Epithelial cell of proximal tubule (primary cell): Measurements from ENCODE around the gene SCN3A. TPM values are rescaled to one million over a fixed set of nuclear protein-coding genes. Genes with fewer than 3 reads are reported as not detected.
A peak's percentile ranks its signal among the peaks of the same experiment; 100 is the strongest.

Source experiments
- DNase-seq: peaks from one replicate; pipeline ENCODE4 v3.0.0-alpha.2; 2011; ENCODE audit warnings: low read depth
- H3K4me3 ChIP-seq: 2 replicates; pipeline ENCODE4 v1.5.1; 2011; ENCODE audit warnings: low read depth, mild to moderate bottlenecking, low read length
- CTCF ChIP-seq: conservative IDR thresholded peaks from 2 replicates; pipeline ENCODE4 v1.5.1; 2012; ENCODE audit warnings: low read depth, mild to moderate bottlenecking, low read length
- total RNA-seq: library from RNA; depleted of rRNA; stranded (reverse); fragments of >200 nt; gene quantifications from 2 replicates; pipeline ENCODE4 v1.2.3, GENCODE V29; 2015

Gene SCN3A
- total RNA-seq, 1 donor from 2014 or later, result 0.52 TPM

GRCh38 chr2:165164201-165164600 is 39.6 kb downstream of the SCN3A start:
- DNase-seq, result no peak
- H3K4me3 ChIP-seq, result no peak overlapping the region
- no peak for TF ChIP-seq CTCF

- no peak for TF ChIP-seq CTCF
- H3K4me3 ChIP-seq, result no peak overlapping the region
- DNase-seq, result no peak
Observed at GRCh38 chr2:165163761-165164160, 40.1 kb downstream of the SCN3A start.

- TF ChIP-seq CTCF, result no peak
- no peak overlapping the region for H3K4me3 ChIP-seq
- DNase-seq, result no peak
Observed at GRCh38 chr2:165162466-165162865, 41.4 kb downstream of the SCN3A start.

GRCh38 chr2:165161510-165161909 is 42.3 kb downstream of the SCN3A start:
- DNase-seq, result peak; percentile 16
- H3K4me3 ChIP-seq, result no peak overlapping the region
- TF ChIP-seq CTCF, result no peak

GRCh38 chr2:165157160-165157559 is 46.7 kb downstream of the SCN3A start:
- no peak overlapping the region for H3K4me3 ChIP-seq
- DNase-seq, result no peak
- no peak for TF ChIP-seq CTCF

GRCh38 chr2:165155152-165155551 is 48.7 kb downstream of the SCN3A start:
- no peak for DNase-seq
- H3K4me3 ChIP-seq, result no peak overlapping the region
- no peak for TF ChIP-seq CTCF

GRCh38 chr2:165149439-165149838 is 54.4 kb downstream of the SCN3A start:
- no peak overlapping the region for H3K4me3 ChIP-seq
- no peak for DNase-seq
- no peak for TF ChIP-seq CTCF
